Activated T-cell treated with anti-CD3 and anti-CD28 coated beads for 48 hours (primary cell): Measurements from ENCODE around the gene TRNAU1AP.
"Not testable (repeated sequence)": the region's sequence is repeated elsewhere in the genome, so short reads cannot be mapped to it uniquely, and the experiment has no call there.

Source experiments
- DNase-seq: peaks from one replicate; pipeline ENCODE4 v3.0.0-alpha.2; 2020; ENCODE audit warnings: low read depth

TRNAU1AP gene

DNA sequence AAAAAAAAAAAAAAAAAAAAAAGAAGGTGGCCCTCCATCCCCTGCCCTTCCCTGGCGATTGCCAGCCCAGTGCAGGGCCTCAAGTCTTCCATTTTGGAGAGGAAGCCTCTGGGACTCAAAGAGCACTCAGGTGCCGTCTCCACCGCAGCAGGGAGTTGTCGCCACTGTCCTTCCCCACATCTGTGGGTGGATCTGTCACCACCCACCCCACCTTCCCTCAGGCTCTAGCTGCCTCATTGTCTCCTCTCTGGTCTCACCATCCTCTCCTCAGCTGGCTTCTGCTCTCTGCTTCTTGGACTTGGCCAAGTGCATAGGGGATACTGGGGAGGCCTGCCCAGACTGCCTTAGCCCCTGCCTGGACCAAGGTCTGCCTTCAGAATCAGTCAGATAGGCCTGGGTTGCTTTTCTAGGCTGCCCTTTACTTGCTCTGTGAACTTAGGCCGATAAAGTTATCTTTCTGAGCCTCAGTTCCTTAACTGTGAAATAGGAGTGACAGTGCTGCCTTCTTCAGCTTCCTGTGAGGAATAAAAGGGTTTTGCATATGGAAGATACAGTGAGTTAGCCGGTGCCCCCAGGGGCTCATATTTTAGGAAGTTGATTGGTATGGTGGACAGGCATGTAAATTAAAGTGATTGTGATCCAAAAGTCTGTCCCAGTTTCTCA is 31.3 kb upstream of the TRNAU1AP start:
- DNase-seq = no peak

DNA sequence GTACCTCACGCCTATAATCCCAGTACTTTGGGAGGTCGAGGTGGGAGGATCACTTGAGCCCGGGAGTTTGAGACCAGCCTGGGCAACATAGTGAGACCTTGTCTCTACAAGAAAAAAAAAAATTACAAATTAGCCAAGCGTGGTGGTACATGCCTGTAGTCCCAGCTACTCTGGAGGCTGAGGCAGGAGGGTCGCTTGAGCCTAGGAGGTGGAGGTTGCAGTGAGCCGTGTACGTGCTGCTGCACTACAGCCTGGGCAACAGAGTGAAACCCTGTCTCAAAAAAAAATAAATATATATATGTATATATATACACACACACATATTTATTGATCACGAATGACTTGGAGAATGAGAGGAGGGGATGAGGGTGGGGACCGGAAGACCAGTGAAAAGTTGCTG is 30.3 kb upstream of the TRNAU1AP start:
- not testable (repeated sequence) for DNase-seq

DNA sequence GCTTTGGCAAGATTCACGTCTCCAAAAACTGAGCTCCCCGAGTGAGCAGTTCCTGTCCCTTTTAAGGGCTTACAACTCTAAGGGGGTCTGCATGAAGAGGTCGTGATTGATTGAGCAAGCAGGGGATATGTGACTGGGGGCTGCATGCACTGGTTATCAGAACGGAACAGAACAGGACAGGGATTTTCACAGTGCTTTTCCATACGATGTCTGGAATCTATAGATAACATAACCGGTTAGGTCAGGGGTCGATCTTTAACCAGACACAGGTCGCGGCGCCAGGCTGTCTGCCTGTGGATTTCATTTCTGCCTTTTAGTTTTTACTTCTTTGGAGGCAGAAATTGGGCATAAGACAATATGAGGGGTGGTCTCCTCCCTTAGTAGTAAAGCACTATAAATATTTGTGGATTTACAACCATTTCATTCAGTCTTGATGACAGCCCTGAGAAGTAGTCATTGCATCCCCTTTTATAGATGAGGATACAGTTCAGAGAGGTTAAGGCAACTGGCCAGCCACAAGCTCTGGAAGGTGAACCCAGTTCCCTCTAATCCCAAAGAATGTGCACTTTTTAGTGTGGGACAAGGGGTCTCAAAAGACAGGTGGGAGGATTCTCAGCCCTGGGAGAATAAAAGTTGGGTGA is 27.8 kb upstream of the TRNAU1AP start:
- not testable (repeated sequence) for DNase-seq

- DNase-seq = no peak
Measured at GRCh38 chr1:28526886-28527285, 26.0 kb upstream of the TRNAU1AP start.

- no peak for DNase-seq
Measured at GRCh38 chr1:28530456-28530855, 22.4 kb upstream of the TRNAU1AP start.

GRCh38 chr1:28534671-28535070 is 18.2 kb upstream of the TRNAU1AP start:
- no peak for DNase-seq

- no peak for DNase-seq
Measured at GRCh38 chr1:28535180-28535579, 17.7 kb upstream of the TRNAU1AP start.

DNA sequence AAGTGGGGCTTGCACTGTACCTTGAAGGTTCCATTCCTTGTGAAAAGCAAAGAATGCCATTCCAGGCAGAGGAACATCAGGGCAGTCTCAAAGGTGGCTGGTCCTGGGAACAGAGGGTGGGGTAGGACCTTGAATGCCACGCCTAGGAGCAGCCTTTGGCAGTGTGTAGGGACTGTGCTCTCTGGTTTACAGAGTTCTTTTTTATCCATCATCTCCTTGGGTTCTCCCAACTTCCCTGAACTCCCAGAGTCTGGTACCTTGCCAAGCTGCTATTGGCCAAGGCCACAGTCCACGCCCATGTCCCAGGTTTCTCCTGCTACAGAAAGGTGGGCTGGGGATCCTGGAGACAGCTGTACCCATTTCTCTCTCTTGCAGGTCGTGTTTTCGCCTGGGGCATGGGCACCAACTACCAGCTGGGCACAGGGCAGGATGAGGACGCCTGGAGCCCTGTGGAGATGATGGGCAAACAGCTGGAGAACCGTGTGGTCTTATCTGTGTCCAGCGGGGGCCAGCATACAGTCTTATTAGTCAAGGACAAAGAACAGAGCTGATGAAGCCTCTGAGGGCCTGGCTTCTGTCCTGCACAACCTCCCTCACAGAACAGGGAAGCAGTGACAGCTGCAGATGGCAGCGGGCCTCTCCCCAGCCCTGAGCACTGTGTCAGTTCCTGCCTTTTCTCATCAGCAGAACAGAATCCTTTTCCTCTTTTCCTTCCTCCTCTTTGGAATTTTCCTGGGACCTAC is 15.3 kb upstream of the TRNAU1AP start:
- DNase-seq = no peak

- DNase-seq = no peak
Measured at GRCh38 chr1:28538286-28538685, 14.6 kb upstream of the TRNAU1AP start.

GRCh38 chr1:28540651-28541050 is 12.2 kb upstream of the TRNAU1AP start:
- DNase-seq = no peak

- DNase-seq = not testable (repeated sequence)
Measured at GRCh38 chr1:28541414-28542015, 11.4 kb upstream of the TRNAU1AP start.

GRCh38 chr1:28545246-28545628 is 7.6 kb upstream of the TRNAU1AP start:
- DNase-seq = no peak

DNA sequence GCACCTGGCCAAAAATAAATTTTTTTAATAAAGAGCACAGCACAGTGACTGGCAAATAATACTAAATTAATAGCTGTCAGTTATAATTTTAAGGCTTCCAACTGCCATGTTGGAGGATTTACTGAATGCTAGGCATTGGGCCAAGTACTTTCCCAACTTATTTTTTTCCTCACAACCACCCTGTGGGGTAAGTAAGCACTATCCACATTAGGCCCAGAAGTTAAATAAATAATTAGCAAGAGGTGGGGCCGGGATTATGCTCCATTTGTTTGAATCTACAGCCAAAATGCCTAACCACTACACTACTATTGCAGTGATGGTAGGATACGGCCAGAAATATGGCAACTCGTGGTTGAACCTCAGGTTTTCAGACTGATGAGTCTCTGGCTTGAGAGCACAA is 4.6 kb upstream of the TRNAU1AP start:
- DNase-seq = no peak

- no peak for DNase-seq
Measured at GRCh38 chr1:28551381-28551780, 1.5 kb upstream of the TRNAU1AP start.

GRCh38 chr1:28560886-28561285 is 8.0 kb downstream of the TRNAU1AP start:
- DNase-seq = no peak

- no peak for DNase-seq
Measured at GRCh38 chr1:28564310-28564709, 11.4 kb downstream of the TRNAU1AP start.

DNA sequence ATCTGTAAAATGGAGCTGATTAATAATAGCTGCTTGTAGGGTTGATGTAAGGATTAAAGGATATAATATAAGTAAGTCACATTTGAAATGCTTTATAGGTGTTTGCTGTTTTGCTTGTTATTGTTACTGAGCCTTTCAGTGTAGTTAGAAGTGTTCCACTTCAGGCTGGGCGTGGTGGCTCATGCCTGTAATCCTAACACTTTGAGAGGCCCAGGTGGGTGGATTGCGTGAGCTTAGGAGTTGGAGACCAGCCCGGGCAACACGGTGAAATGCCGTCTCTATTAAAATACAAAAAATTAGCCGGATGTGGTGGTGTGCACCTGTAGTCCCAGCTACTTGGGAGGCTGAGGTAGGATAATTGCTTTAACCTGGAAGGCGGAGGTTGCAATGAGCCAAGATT is 12.2 kb downstream of the TRNAU1AP start:
- no peak for DNase-seq

DNA sequence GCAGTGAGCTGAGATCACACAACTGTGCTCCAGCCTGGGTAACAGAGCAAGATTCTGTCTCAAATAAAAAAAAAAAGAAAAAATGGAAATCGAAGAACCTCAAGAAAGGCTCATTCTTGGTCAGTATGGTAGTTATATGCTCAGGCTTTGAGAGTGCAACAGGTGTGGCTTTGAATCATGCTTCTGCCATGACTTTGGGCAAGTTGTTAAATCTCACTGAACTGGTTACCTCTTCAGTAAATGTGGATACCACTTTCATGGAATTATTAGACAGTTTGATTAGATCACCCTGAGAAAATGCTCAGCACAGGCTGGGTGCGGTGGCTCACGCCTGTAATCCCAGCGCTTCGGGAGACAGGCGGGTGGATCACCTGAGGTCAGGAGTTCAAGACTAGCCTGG is 12.8 kb downstream of the TRNAU1AP start:
- DNase-seq = no peak

DNA sequence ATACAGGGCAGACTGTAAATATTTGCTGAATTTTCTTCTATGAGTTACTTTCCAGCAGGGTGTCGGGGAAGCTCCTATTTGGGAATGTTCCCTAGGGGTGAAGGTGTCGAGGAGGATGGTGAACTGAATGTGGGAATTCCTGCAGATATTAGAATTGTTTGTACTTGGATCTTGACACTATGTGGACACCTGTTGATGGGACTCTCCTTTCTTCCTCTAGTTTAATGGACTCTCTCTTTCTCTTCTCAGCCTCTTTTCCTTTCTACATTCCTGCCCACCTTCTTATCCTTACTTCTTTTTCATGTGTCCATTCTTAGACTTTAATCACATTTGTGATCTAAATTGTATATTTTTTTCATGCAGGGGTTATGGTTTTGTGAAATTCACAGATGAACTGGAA is 14.0 kb downstream of the TRNAU1AP start:
- no peak for DNase-seq

GRCh38 chr1:28571911-28572310 is 19.0 kb downstream of the TRNAU1AP start:
- no peak for DNase-seq

DNA sequence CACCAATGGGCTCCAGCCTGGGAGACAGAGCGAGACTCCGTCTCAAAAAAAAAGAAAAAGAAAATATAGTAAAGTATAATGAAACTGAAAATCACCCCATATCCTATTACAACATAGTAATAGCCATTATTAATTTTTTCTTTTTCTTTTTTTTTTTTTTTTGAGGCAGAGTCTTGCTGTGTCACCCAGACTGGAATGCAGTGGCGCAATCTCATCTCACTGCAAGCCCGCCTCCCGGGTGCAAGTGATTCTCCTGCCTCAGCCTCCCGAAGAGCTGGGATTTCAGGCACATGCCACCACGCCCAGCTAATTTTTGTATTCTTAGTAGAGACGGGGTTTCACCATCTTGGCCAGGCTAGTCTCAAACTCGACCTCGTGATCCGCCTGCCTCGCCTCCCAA is 20.0 kb downstream of the TRNAU1AP start:
- DNase-seq = not testable (repeated sequence)

GRCh38 chr1:28573564-28573963 is 20.7 kb downstream of the TRNAU1AP start:
- no peak for DNase-seq
